Measurements from ENCODE around the gene SLC30A9. TPM values are rescaled to one million over a fixed set of nuclear protein-coding genes. Genes with fewer than 3 reads are reported as not detected.

SLC30A9 gene
- total and polyA plus RNA-seq, 10 of the 15 experiments (the other 5 are each of a cell fraction or from before 2014, with no cell fraction given) = 12.1 to 75.9 (median 46.6) TPM

GRCh38 chr4:41969671-41970070 is 20.7 kb upstream of the SLC30A9 start (continued):
- no peak for TF ChIP-seq MLLT1 (IDR thresholded peaks at IDR 0.05)

- SMC1A ChIA-PET (ENCODE audit: uncharacterized antibody, unreplicated experiment) = interaction anchor here (1.1 to 1.5 kb wide), 2 partner anchors 26 to 35 kb away, joined by 3 read pairs; no protein-coding TSS in a partner anchor
- Histone ChIP-seq H3K27ac (ENCODE audit: control insufficient read depth, insufficient read depth) (no peak overlapping the region), H2AFZ (ENCODE audit: control insufficient read depth, low read depth, low read length) (no peak overlapping the region), H3K27me3 (replicated peaks in 1 of 2; ENCODE audit: control insufficient read depth in 2 of 2, insufficient read depth in 2 of 2, low read length in 1 of 2) (no peaks in the 10 kb centered on the region), H3K36me3 (ENCODE audit: control insufficient read depth in 2 of 2, insufficient read depth in 2 of 2, low read length in 1 of 2) (no peaks in the 10 kb centered on the region), H3K9ac (ENCODE audit: control insufficient read depth, insufficient read depth, low read length) (no peak overlapping the region), H3K79me2 (ENCODE audit: control insufficient read depth, insufficient read depth, low read length) (no peaks in the 10 kb centered on the region), H3K4me2 (ENCODE audit: control insufficient read depth, insufficient read depth) (no peak overlapping the region), H3K9me3 (replicated peaks; ENCODE audit: control insufficient read depth, insufficient read depth, low read length) (no peaks in the 10 kb centered on the region; the same call in 1 of the 3 replicates), H3K4me3 (no peak overlapping the region), H3K4me1 (ENCODE audit: control insufficient read depth, insufficient read depth, low read length) (no peaks in the 10 kb centered on the region), H4K20me1 (ENCODE audit: control insufficient read depth, insufficient read depth) (no peaks in the 10 kb centered on the region)
- FAIRE-seq (no peak), ATAC-seq (no peak), DNase-seq (ENCODE audit: low read depth, low spot score) (no peak)
- RAD21 ChIA-PET (ENCODE audit: unreplicated experiment) = no interaction called here
- in situ Hi-C loops (cut with MboI) = no loop called here
- POLR2A ChIA-PET = interaction anchor here (1.5 kb wide), 1 partner anchor 15 kb away, joined by 8 read pairs; the partner anchor contains the start of gene SLC30A9
- WGBS (ENCODE audit: insufficient coverage, insufficient replicate concordance, low lambda C conversion rate, missing lambda C conversion rate) = 90% methylated on average over 1 of the region's 1 CpG
- TF ChIP-seq ZBTB33 (IDR thresholded peaks at IDR 0.05) = no peak
- TF ChIP-seq POLR2AphosphoS2 (IDR thresholded peaks at IDR 0.05; ENCODE audit: low read depth, low read length) = no peak
- TF ChIP-seq NFYB (IDR thresholded peaks at IDR 0.05; ENCODE audit: insufficient read depth, low read depth, low read length) = no peak
- TF ChIP-seq WRNIP1 (IDR thresholded peaks at IDR 0.05; ENCODE audit: borderline replicate concordance, low read depth, low read length) = no peak
- no peak for TF ChIP-seq MEF2A (IDR thresholded peaks at IDR 0.05; ENCODE audit: insufficient read depth, low read depth, low read length)
- TF ChIP-seq NBN (IDR thresholded peaks at IDR 0.05) = no peak
- TF ChIP-seq PRDM15 (CRISPR knock-in tag; IDR thresholded peaks at IDR 0.05) = no peak
- no peak for TF ChIP-seq FOS (IDR thresholded peaks at IDR 0.05; ENCODE audit: borderline replicate concordance, extremely low read depth, insufficient read length)
- TF ChIP-seq NR2C2 (IDR thresholded peaks at IDR 0.05; ENCODE audit: borderline replicate concordance, control insufficient read depth, insufficient read length, low read depth) = no peak
- TF ChIP-seq SREBF1 (IDR thresholded peaks at IDR 0.05; ENCODE audit: low read length) = no peak
- TF ChIP-seq PML (IDR thresholded peaks at IDR 0.05; ENCODE audit: low read length) = no peak
- no peak for TF ChIP-seq IKZF2 (IDR thresholded peaks at IDR 0.05)
- no peak for TF ChIP-seq BCL11A (IDR thresholded peaks at IDR 0.05; ENCODE audit: low read depth, low read length)
- TF ChIP-seq RAD21 (IDR thresholded peaks at IDR 0.05; ENCODE audit: insufficient read depth, low read depth, low read length) = no peak
- no peak for TF ChIP-seq E2F4 (IDR thresholded peaks at IDR 0.05; ENCODE audit: low read depth, low read length)
- CTCF ChIA-PET = interaction anchor here (0.6 to 1.7 kb wide), 3 partner anchors 12 to 20 kb away, joined by 4 to 7 read pairs (median 4); no protein-coding TSS in a partner anchor
- intact Hi-C loops (cut with micrococcal nuclease; ENCODE audit: unreplicated experiment) = no loop called here
- no TSS peak for BruUV-seq (replicated peaks)
Measured at GRCh38 chr4:41975341-41975740, 15.0 kb upstream of the SLC30A9 start.
